Keratinocyte (primary cell): ENCODE results near the gene TXLNB.

Experiments
- EZH2 ChIP-seq: IDR thresholded peaks from one replicate; pipeline ENCODE4 v1.6.1; 2012; ENCODE audit warnings: inconsistent platforms, mild to moderate bottlenecking, low read length, moderate library complexity
- TF ChIP-seq, protein P1 (sequence below), 3 experiments: IDR thresholded peaks in 1 of 3; conservative IDR thresholded peaks in 1 of 3; optimal IDR thresholded peaks in 1 of 3; 2 replicates in 2 of 3; 3 replicates in 1 of 3; pipeline versions ENCODE3 to v1.5.1; 2011; ENCODE audit warnings: low read length in 3 of 3, mild to moderate bottlenecking in 3 of 3, moderate library complexity in 2 of 3, control low read depth in 1 of 3, inconsistent platforms in 1 of 3; ENCODE audit not compliant: insufficient read depth in 2 of 3; ENCODE audit errors: extremely low read depth in 1 of 3

- no peak for TF ChIP-seq EZH2
- TF ChIP-seq, protein P1, sequence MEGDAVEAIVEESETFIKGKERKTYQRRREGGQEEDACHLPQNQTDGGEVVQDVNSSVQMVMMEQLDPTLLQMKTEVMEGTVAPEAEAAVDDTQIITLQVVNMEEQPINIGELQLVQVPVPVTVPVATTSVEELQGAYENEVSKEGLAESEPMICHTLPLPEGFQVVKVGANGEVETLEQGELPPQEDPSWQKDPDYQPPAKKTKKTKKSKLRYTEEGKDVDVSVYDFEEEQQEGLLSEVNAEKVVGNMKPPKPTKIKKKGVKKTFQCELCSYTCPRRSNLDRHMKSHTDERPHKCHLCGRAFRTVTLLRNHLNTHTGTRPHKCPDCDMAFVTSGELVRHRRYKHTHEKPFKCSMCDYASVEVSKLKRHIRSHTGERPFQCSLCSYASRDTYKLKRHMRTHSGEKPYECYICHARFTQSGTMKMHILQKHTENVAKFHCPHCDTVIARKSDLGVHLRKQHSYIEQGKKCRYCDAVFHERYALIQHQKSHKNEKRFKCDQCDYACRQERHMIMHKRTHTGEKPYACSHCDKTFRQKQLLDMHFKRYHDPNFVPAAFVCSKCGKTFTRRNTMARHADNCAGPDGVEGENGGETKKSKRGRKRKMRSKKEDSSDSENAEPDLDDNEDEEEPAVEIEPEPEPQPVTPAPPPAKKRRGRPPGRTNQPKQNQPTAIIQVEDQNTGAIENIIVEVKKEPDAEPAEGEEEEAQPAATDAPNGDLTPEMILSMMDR (optimal IDR thresholded peaks at IDR 0.05 in 1 of 3, IDR thresholded peaks at IDR 0.05 in 1 of 3, conservative IDR thresholded peaks at IDR 0.05 in 1 of 3; ENCODE audit: extremely low read depth in 1 of 3, insufficient read depth in 2 of 3, low read length in 3 of 3), result no peak
Observed at GRCh38 chr6:139303185-139303584, 11.4 kb upstream of the TXLNB start.
